DOHH2 (cell line): ENCODE data around the gene TEX14.

Source experiments
- H3F3A ChIP-seq: fragments of 200-600 bp; sonication (generic), shearing (Covaris generic); 2 replicates; pipeline ENCODE4 v1.6.0; 2016; ENCODE audit warnings: antibody characterized with exemption, mild to moderate bottlenecking; ENCODE audit not compliant: control insufficient read depth, insufficient read depth
- H3K27ac ChIP-seq: fragments of 200-600 bp; sonication (generic); 2 replicates; pipeline ENCODE4 v1.5.1; 2014; ENCODE audit warnings: low read depth, mild to moderate bottlenecking, low read length, moderate library complexity
- H3K27me3 ChIP-seq: fragments of 200-600 bp; sonication (generic); 2 replicates; pipeline ENCODE4 v1.6.1; 2014; ENCODE audit warnings: mild to moderate bottlenecking, low read length, mixed read lengths; ENCODE audit not compliant: control insufficient read depth
- H3K36me3 ChIP-seq: fragments of 200-600 bp; sonication (generic); 2 replicates; pipeline ENCODE4 v1.6.1; 2014; ENCODE audit warnings: mild to moderate bottlenecking, low read length, moderate library complexity, mixed read lengths; ENCODE audit not compliant: control insufficient read depth
- H3K4me1 ChIP-seq: fragments of 200-600 bp; sonication (generic); 2 replicates; pipeline ENCODE4 v1.6.1; 2014; ENCODE audit warnings: mild to moderate bottlenecking, low read length, mixed read lengths; ENCODE audit not compliant: control insufficient read depth
- H3K4me2 ChIP-seq: fragments of 200-600 bp; sonication (generic); 2 replicates; pipeline ENCODE4 v1.6.0; 2014; ENCODE audit warnings: mild to moderate bottlenecking, low read length, moderate library complexity
- H3K4me3 ChIP-seq: fragments of 200-600 bp; sonication (generic); 2 replicates; pipeline ENCODE4 v1.5.1; 2014; ENCODE audit warnings: mild to moderate bottlenecking, low read length, mixed read lengths
- H3K79me2 ChIP-seq: fragments of 200-600 bp; sonication (generic); 2 replicates; pipeline ENCODE4 v1.6.1; 2014; ENCODE audit warnings: mild to moderate bottlenecking, low read length, mixed read lengths; ENCODE audit not compliant: control insufficient read depth
- H3K9me2 ChIP-seq: fragments of 200-600 bp; sonication (generic); replicated peaks from 2 replicates; pipeline ENCODE4 v1.6.1; 2014; ENCODE audit warnings: mild to moderate bottlenecking, low read length, mixed read lengths; ENCODE audit not compliant: control insufficient read depth
- H3K9me3 ChIP-seq: fragments of 200-600 bp; sonication (generic); 2 replicates; pipeline ENCODE4 v1.6.1; 2014; ENCODE audit warnings: antibody characterized with exemption, low read length, mixed read lengths; ENCODE audit not compliant: control insufficient read depth, insufficient read depth
- H4K20me1 ChIP-seq: fragments of 200-600 bp; sonication (generic); 2 replicates; pipeline ENCODE4 v1.6.0; 2014; ENCODE audit warnings: low read depth, mild to moderate bottlenecking, antibody characterized with exemption, low read length, moderate library complexity; ENCODE audit not compliant: control insufficient read depth, insufficient read depth
- EZH2phosphoT487 ChIP-seq: fragments of 200-600 bp; sonication (generic); IDR thresholded peaks from 2 replicates; pipeline ENCODE4 v1.6.1; 2017; ENCODE audit warnings: borderline replicate concordance, mild to moderate bottlenecking, antibody characterized with exemption, low read length, moderate library complexity, mixed read lengths
- TF ChIP-seq, protein P1 (sequence below): fragments of 200-600 bp; sonication (generic); IDR thresholded peaks from one replicate; pipeline ENCODE4 v1.5.1; 2014; ENCODE audit warnings: antibody characterized with exemption, mild to moderate bottlenecking, low read depth, low read length; ENCODE audit not compliant: poor library complexity, severe bottlenecking

Gene TEX14

DNA sequence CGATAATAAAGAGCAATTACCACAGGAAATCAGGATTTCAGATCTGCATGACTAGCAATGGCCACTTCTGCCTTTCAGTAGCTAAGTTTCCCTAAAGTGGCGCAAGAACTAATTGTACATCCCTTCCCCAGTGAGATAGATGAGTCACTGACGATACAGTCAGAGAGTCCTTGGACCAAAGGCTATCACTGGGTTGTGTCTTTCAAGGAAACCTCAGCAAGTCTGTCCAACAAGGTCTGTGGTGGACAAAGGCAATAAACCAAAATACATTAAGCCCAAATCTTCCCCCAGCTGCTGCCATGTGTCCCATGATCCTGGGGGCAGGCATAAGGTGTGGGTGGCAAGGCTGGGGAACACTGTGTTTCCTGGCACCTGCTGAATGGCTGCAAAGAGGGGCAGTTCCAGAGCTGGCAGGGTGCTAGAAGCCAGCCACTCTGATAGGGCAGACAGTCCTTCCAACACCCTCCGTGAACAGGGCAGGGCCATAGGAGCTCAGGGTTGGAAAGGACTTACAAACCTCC is 156.9 kb downstream of the TEX14 start:
- Histone ChIP-seq H3K9me3 (no peaks in the 10 kb centered on the region), H3K79me2 (no peaks in the 10 kb centered on the region), H3K4me1 (peaks cover 12% of the 10 kb centered on the region), H4K20me1 (no peaks in the 10 kb centered on the region), H3K36me3 (no peaks in the 10 kb centered on the region), H3K27ac (no peak overlapping the region), H3F3A (no peaks in the 10 kb centered on the region), H3K9me2 (no peaks in the 10 kb centered on the region), H3K27me3 (peaks cover 39% of the 10 kb centered on the region), H3K4me2 (no peak overlapping the region), H3K4me3 (no peak overlapping the region)
- no peak for TF ChIP-seq EZH2phosphoT487
- TF ChIP-seq, protein P1, sequence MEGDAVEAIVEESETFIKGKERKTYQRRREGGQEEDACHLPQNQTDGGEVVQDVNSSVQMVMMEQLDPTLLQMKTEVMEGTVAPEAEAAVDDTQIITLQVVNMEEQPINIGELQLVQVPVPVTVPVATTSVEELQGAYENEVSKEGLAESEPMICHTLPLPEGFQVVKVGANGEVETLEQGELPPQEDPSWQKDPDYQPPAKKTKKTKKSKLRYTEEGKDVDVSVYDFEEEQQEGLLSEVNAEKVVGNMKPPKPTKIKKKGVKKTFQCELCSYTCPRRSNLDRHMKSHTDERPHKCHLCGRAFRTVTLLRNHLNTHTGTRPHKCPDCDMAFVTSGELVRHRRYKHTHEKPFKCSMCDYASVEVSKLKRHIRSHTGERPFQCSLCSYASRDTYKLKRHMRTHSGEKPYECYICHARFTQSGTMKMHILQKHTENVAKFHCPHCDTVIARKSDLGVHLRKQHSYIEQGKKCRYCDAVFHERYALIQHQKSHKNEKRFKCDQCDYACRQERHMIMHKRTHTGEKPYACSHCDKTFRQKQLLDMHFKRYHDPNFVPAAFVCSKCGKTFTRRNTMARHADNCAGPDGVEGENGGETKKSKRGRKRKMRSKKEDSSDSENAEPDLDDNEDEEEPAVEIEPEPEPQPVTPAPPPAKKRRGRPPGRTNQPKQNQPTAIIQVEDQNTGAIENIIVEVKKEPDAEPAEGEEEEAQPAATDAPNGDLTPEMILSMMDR = no peak

DNA sequence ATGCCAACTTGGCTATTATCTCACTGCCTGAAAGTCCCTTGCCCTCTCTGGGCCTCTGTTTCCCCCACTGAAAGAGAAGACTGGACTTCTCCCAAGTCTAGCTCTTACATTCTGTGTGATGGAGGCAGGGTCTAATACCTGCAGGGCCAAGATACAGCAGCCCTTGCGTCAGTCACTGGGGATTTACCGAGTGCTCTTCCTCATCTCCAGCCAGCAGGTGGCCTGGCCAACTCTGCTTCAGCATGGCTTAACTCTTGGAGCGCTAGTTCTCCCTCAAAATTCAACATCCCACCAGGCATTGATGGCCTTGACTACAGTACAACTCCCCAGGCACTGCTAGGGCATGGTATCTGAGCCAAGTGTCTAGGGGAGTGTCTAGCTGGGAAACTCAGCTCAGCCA is 157.5 kb downstream of the TEX14 start:
- Histone ChIP-seq H4K20me1 (no peaks in the 10 kb centered on the region), H3F3A (no peaks in the 10 kb centered on the region), H3K9me2 (no peaks in the 10 kb centered on the region), H3K36me3 (no peaks in the 10 kb centered on the region), H3K79me2 (no peaks in the 10 kb centered on the region), H3K4me1 (peaks cover 12% of the 10 kb centered on the region), H3K4me2 (no peak overlapping the region), H3K27me3 (peaks cover 40% of the 10 kb centered on the region), H3K4me3 (no peak overlapping the region), H3K9me3 (no peaks in the 10 kb centered on the region), H3K27ac (no peak overlapping the region)
- TF ChIP-seq, protein P1 = no peak
- TF ChIP-seq EZH2phosphoT487 = no peak

- Histone ChIP-seq H3F3A (no peaks in the 10 kb centered on the region), H3K4me2 (no peak overlapping the region), H3K36me3 (no peaks in the 10 kb centered on the region), H3K27ac (no peak overlapping the region), H4K20me1 (no peaks in the 10 kb centered on the region), H3K79me2 (no peaks in the 10 kb centered on the region), H3K27me3 (peaks cover 40% of the 10 kb centered on the region), H3K9me3 (no peaks in the 10 kb centered on the region), H3K4me1 (peaks cover 12% of the 10 kb centered on the region), H3K9me2 (no peaks in the 10 kb centered on the region), H3K4me3 (no peak overlapping the region)
- TF ChIP-seq EZH2phosphoT487 = no peak
- TF ChIP-seq, protein P1 = no peak
Measured at GRCh38 chr17:58533616-58534188, 158.1 kb downstream of the TEX14 start.
